HG03097 (cell line): ENCODE results near the gene CDK11A.

Experiments used
- ATAC-seq: cut with Tn5 transposase; IDR thresholded peaks from one replicate; pipeline ENCODE4 v1.9.1; 2021; ENCODE audit not compliant: unreplicated experiment, low FRiP score

The CDK11A gene

GRCh38 chr1:1724035-1724864 lies at the start of gene CDK11A:
Gene CDK11A (minus strand): TSS chr1:1724357. CDS start chr1:1722818, 1,539 bp downstream.
- ATAC-seq: peak; percentile 83

- ATAC-seq: no peak
Observed at GRCh38 chr1:1773874-1774273, 49.7 kb upstream of the CDK11A start.

GRCh38 chr1:1771096-1771495 lies 46.9 kb upstream of the CDK11A start:
- ATAC-seq: no peak

- ATAC-seq: no peak
Observed at GRCh38 chr1:1770102-1770501, 45.9 kb upstream of the CDK11A start.

GRCh38 chr1:1768249-1768992 lies 44.3 kb upstream of the CDK11A start:
- ATAC-seq: no peak

- ATAC-seq: no peak
Observed at GRCh38 chr1:1764876-1765470, 40.8 kb upstream of the CDK11A start.

- ATAC-seq: no peak
Observed at GRCh38 chr1:1763657-1764621, 39.8 kb upstream of the CDK11A start.

GRCh38 chr1:1761504-1762376 lies 37.6 kb upstream of the CDK11A start:
- ATAC-seq: no peak

GRCh38 chr1:1760715-1761114 lies 36.6 kb upstream of the CDK11A start:
- no peak for ATAC-seq

- ATAC-seq: no peak
Observed at GRCh38 chr1:1760345-1760650, 36.1 kb upstream of the CDK11A start.

GRCh38 chr1:1759456-1760344 lies 35.5 kb upstream of the CDK11A start:
- ATAC-seq: no peak

- ATAC-seq: no peak
Observed at GRCh38 chr1:1758692-1759455, 34.7 kb upstream of the CDK11A start.

GRCh38 chr1:1758059-1758621 lies 34.0 kb upstream of the CDK11A start:
- no peak for ATAC-seq

GRCh38 chr1:1757422-1758058 lies 33.4 kb upstream of the CDK11A start:
- ATAC-seq: no peak

- no peak for ATAC-seq
Observed at GRCh38 chr1:1756661-1757421, 32.7 kb upstream of the CDK11A start.

- ATAC-seq: no peak
Observed at GRCh38 chr1:1755852-1756251, 31.7 kb upstream of the CDK11A start.
